WTC11 (cell line): ENCODE measurements around the gene KIF17.

Source experiments
- ATF3 ChIP-seq: sonication (generic); formaldehyde crosslinking; conservative IDR thresholded peaks from 2 replicates; pipeline ENCODE4 v1.8.1; 2022; ENCODE audit warnings: mild to moderate bottlenecking, missing genetic modification reagents
- GABPB1 ChIP-seq: sonication (generic); formaldehyde crosslinking; IDR thresholded peaks from 2 replicates; pipeline ENCODE4 v1.8.1; 2023; ENCODE audit warnings: mild to moderate bottlenecking, missing genetic modification reagents
- HMGA2 ChIP-seq: fragments of 250-450 bp; sonication (Bioruptor Pico); IDR thresholded peaks from 2 replicates; pipeline ENCODE4 v1.4.0; 2021; ENCODE audit warnings: mild to moderate bottlenecking, moderate library complexity
- JAZF1 ChIP-seq: fragments of 250-450 bp; sonication (Bioruptor Pico); IDR thresholded peaks from 2 replicates; pipeline ENCODE4 v1.9.0; 2021; ENCODE audit warnings: moderate library complexity, mild to moderate bottlenecking, inconsistent platforms
- TEAD4 ChIP-seq: sonication (generic); formaldehyde crosslinking; IDR thresholded peaks from 2 replicates; pipeline ENCODE4 v1.8.0; 2022; ENCODE audit warnings: mild to moderate bottlenecking, missing genetic modification reagents
- ZNF263 ChIP-seq: sonication (generic); formaldehyde crosslinking; IDR thresholded peaks from 2 replicates; pipeline ENCODE4 v1.8.1; 2022; ENCODE audit warnings: low read depth, mild to moderate bottlenecking, moderate library complexity, missing genetic modification reagents
- TF ChIP-seq, protein P1 (sequence below): fragments of 200-600 bp; IDR thresholded peaks from 2 replicates; pipeline ENCODE4 v1.8.0; 2022; ENCODE audit warnings: antibody characterized with exemption

- TF ChIP-seq, protein P1, sequence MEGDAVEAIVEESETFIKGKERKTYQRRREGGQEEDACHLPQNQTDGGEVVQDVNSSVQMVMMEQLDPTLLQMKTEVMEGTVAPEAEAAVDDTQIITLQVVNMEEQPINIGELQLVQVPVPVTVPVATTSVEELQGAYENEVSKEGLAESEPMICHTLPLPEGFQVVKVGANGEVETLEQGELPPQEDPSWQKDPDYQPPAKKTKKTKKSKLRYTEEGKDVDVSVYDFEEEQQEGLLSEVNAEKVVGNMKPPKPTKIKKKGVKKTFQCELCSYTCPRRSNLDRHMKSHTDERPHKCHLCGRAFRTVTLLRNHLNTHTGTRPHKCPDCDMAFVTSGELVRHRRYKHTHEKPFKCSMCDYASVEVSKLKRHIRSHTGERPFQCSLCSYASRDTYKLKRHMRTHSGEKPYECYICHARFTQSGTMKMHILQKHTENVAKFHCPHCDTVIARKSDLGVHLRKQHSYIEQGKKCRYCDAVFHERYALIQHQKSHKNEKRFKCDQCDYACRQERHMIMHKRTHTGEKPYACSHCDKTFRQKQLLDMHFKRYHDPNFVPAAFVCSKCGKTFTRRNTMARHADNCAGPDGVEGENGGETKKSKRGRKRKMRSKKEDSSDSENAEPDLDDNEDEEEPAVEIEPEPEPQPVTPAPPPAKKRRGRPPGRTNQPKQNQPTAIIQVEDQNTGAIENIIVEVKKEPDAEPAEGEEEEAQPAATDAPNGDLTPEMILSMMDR: no peak
- TF ChIP-seq ATF3 (CRISPR knock-in tag) (no peak), HMGA2 (CRISPR knock-in tag) (no peak), JAZF1 (no peak), GABPB1 (no peak), TEAD4 (CRISPR knock-in tag) (no peak), ZNF263 (CRISPR knock-in tag) (no peak)
These were observed 12.3 kb upstream of the KIF17 start for GRCh38 chr1:20729990-20730689.
